Frontal cortex (tissue), 4 donors: ENCODE data around the gene SERGEF. TPM values are rescaled to one million over a fixed set of nuclear protein-coding genes. Genes with fewer than 3 reads are reported as not detected.
A peak's percentile ranks its signal among the peaks of the same experiment; 100 is the strongest.
"Not testable (repeated sequence)": the region's sequence is repeated elsewhere in the genome, so short reads cannot be mapped to it uniquely, and the experiment has no call there.

Experiments used
- DNase-seq, 2 donors: peaks; one replicate each; pipeline ENCODE4 v3.0.0; 2012; ENCODE audit warnings: low spot score in 2 of 2
- FAIRE-seq: peaks from 2 replicates; lab custom pipeline; 2012; peaks lifted over from hg19 to GRCh38; lab: Jason Lieb, UNC
- total RNA-seq: library from RNA; depleted of rRNA; stranded (reverse); fragments of >200 nt; gene quantifications from one replicate; pipeline ENCODE4 v1.2.3, GENCODE V29; 2014
- donor health status: control.
- donor health status: control.
- donor health status: control.

SERGEF gene
- total RNA-seq, 1 donor from 2014 or later: 65.2 TPM

DNA sequence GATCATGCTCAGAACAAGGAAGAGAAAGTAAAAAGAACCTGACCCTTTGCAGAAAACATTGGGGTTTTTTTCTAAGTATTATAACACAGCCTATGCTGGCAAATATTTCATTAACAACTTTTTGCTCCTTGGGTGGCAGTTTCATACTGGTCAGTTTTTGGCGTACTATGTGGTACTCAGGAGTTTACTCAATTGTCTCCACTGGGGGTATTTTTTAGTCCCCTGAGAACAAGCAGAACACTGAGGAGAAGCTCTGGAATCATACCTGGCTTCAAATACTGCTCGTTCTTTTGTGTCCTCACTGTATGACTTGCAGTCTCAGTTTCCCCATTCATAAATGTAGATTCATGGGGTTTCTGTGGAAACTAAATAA is 90.4 kb downstream of the SERGEF start:
- FAIRE-seq (no peak), DNase-seq (no peak)

DNA sequence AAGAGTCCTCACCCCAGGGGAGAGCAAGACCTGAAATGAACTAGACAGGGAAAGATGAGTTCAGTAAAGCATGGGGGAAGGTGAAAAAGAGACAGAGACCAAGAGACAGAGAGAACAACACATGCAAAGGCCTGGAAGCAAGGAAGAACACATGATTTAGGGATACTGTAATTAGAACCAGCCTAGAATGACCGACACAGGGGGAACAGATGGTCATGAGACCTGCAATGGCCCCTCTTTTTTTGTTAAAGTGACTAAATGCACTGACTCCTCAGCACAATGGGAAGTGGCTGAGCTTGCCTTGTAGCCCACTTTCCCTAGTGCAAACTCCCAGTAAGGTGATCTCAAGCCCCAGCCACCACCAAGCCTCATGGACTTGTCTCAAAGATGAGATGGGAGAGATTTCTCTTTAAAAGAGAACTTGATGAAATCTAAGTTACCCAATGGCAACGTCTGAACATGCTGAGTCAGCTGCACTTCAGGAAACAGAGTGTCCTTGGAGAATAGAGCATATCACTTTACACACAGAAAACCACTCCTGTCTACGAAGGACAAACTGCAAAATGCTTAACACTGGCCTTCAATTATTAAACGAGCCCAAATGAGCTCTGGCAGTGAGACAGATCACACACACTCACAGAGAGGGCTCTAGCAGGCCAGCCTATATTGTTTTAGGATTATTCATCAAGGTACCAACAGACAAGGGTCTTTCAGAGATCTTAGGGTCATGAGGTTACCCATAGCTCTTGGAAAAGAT is 91.0 kb downstream of the SERGEF start:
- FAIRE-seq: no peak
- no peak for DNase-seq

DNA sequence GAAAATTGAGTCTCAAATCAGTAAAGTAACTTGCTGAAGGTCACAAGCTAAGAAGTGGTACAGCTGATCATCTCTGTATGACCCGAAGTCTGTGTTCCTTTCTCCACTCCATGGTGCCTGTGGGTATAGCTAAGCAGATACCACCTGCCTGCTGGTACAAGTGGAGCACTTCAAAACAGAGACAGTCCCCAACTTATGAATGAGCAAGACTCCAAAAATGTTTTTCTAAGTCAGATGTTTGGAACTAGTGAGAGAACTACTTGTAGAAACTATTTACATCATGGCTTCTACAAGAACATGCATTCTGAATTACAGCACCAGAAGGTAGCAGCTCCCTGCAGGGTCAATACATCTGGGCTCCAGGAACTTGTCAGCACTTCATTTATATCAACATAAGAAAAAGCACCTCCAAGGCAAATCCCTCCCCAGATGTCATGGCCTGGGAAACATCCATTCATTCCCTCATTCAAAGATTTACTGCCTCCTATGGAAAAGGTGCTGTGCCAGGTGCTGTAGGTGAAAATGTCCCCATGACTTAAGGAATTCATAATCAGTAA is 94.7 kb downstream of the SERGEF start:
- FAIRE-seq: no peak
- no peak for DNase-seq

DNA sequence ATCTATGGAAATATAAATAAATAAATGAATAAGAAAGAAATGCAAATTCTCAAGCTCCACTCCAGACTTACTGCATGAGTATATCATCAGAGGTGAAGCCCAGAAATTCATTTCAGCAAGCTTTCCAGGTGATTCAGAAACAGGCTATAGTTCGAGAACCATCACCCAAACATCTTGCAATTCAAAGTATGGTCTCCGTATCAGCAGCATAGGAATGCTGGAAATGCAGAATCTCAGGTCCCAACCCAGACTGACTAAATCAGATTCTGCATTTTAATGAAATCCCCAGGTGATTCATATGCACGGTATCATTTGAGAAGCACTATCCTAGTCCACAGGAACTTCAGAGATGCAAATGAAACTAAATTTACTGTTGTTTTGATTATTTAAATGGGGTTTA is 95.3 kb downstream of the SERGEF start:
- no peak for FAIRE-seq
- no peak for DNase-seq

GRCh38 chr11:17915500-17916143 is 97.2 kb downstream of the SERGEF start:
- FAIRE-seq (no peak), DNase-seq (no peak)

GRCh38 chr11:17914957-17915356 is 97.9 kb downstream of the SERGEF start:
- DNase-seq (no peak), FAIRE-seq (no peak)

- FAIRE-seq (no peak), DNase-seq (no peak)
Measured at GRCh38 chr11:17907046-17907445, 105.8 kb downstream of the SERGEF start.

GRCh38 chr11:17906436-17906835 is 106.4 kb downstream of the SERGEF start:
- DNase-seq (peak in 1 of 2 donors; percentile 42), FAIRE-seq (no peak)

GRCh38 chr11:17905477-17905876 is 107.4 kb downstream of the SERGEF start:
- DNase-seq: no peak
- FAIRE-seq: no peak

GRCh38 chr11:17901481-17901880 is 111.4 kb downstream of the SERGEF start:
- FAIRE-seq (no peak), DNase-seq (no peak)

GRCh38 chr11:17898782-17899181 is 114.1 kb downstream of the SERGEF start:
- DNase-seq: no peak
- FAIRE-seq: no peak

- FAIRE-seq: no peak
- DNase-seq: no peak
Measured at GRCh38 chr11:17898071-17898470, 114.8 kb downstream of the SERGEF start.

- no peak for FAIRE-seq
- DNase-seq: no peak
Measured at GRCh38 chr11:17897495-17897894, 115.4 kb downstream of the SERGEF start.

DNA sequence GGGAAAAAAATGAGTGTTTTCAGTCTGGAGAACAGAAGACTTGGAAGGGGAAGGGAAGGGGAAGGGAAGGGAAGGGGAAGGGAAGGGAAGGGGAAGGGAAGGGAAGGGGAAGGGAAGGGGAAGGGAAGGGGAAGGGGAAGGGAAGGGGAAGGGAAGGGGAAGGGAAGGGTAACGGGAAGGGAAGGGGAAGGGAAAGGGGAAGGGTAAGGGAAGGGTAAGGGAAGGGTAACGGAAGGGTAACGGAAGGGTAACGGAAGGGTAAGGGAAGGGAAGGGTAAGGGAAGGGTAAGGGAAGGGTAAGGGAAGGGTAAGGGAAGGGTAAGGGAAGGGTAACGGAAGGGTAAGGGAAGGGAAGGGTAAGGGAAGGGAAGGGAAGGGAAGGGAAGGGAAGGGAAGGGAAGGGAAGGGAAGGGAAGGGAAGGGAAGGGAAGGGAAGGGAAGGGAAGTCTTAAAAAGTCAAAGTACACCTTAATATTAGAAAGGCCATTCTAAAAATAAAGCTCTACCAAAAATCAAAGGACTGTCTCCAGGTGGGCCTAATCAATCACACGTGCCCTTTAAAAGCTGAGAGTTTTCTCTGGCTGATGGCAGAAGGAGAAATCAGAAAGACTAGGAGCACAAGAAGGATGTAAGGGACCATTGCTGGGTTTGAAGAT is 116.2 kb downstream of the SERGEF start:
- DNase-seq, FAIRE-seq: not testable (repeated sequence)

- DNase-seq (no peak), FAIRE-seq (no peak)
Measured at GRCh38 chr11:17894929-17895658, 117.8 kb downstream of the SERGEF start.

DNA sequence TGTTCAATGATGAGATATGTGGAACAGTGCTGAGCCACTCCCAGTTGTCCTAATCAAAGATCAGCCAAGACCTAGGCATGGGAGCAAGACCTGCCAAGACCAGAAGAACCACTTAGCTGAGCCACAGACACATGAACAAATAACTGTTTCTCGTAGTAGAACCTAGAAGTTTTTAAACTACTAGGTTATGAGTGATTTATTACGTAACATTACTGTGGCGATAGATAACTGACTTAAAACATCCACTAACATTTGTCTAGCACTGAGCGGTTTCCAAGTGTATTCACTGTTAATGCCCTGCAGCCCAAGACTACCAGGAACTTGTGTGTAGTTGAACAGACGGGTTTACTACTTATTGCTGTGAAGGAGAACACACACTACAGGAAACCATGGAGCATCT is 120.4 kb downstream of the SERGEF start:
- no peak for DNase-seq
- FAIRE-seq: no peak

DNA sequence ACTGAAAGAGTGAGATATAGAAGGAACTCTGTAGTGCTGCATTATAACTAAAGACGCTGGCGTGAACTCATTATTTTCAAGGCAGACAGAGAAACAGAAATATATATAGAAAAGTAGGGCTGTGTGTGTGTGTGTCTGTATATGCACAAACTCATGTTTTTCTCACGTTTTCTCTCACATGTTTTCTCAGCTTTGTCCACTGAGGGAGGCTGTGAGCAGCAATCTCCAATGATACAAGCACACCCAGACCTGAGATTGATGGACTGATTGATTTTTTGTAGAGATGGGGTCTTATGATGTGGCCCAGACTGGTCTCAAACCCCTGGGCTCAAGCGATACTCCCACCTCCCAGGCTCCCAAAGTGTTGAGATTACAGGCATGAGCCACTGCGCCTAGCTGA is 122.5 kb downstream of the SERGEF start:
- FAIRE-seq: no peak
- no peak for DNase-seq

GRCh38 chr11:17887779-17888178 is 125.1 kb downstream of the SERGEF start:
- no peak for FAIRE-seq
- no peak for DNase-seq

DNA sequence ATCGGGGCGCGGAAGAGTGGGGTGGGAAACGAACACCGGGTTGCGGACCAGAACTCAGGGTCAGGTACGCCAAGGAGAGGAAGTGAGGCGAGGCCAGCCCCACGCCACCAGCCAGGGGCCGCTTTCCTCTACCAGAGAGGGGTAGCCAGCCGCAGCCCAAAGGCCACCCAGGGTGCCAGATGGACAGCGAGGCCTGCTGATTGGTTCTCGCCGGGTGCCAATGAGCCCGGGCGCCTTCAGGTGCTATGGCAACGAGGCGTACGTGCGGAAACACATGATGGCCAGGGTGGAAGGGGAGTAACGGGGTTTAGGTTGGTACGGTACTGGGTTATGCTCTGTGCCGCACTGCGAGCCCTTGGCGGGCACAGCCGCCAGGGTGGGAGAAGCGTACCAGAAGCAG is 128.9 kb downstream of the SERGEF start:
- no peak for FAIRE-seq
- DNase-seq: no peak

- FAIRE-seq (no peak), DNase-seq (no peak)
Measured at GRCh38 chr11:17883057-17883456, 129.8 kb downstream of the SERGEF start.
